Panc1 (cell line): ENCODE measurements around the gene GLTP. TPM values are rescaled to one million over a fixed set of nuclear protein-coding genes. Genes with fewer than 3 reads are reported as not detected.

Experiments used
- ATAC-seq: fragments of 200-7000 bp; cut with Tn5 transposase; 2 replicates; pipeline ENCODE4 v1.9.1; 2020; ENCODE audit warnings: mild to moderate bottlenecking, moderate library complexity
- BruUV-seq: library from RNA; stranded (reverse); fragments of 400-500 nt; replicated peaks from 2 replicates; lab custom pipeline; 2021; lab: Mats Ljungman, UMichigan
- CTCF ChIA-PET: fragments of 300-600 bp; sonication (Branson Sonifier 250); formaldehyde crosslinking; loops from one replicate; lab custom pipeline; 2022; ENCODE audit warnings: antibody characterized with exemption; lab: Charles Lee
- POLR2A ChIA-PET: fragments of 300-600 bp; sonication (Branson Sonifier 250); formaldehyde crosslinking; loops from one replicate; lab custom pipeline; 2022; ENCODE audit warnings: antibody characterized with exemption; lab: Charles Lee
- DNase-seq: peaks from one replicate; pipeline ENCODE4 v3.0.0-alpha.2; 2010; ENCODE audit warnings: low read depth, low spot score
- H3K27ac ChIP-seq: 2 replicates; pipeline ENCODE4 v1.5.1; 2011; ENCODE audit warnings: mild to moderate bottlenecking, low read length, inconsistent platforms
- H3K27me3 ChIP-seq: fragments of 200-500 bp; sonication (Bioruptor generic); 2 replicates; pipeline ENCODE4 v1.6.0; 2014; ENCODE audit warnings: low read length, inconsistent platforms; ENCODE audit not compliant: control insufficient read depth, insufficient read depth
- H3K36me3 ChIP-seq: fragments of 200-500 bp; sonication (Bioruptor generic); 2 replicates; pipeline ENCODE4 v1.5.1; 2014; ENCODE audit warnings: inconsistent platforms, mild to moderate bottlenecking, low read length, moderate library complexity; ENCODE audit not compliant: control insufficient read depth, insufficient read depth
- H3K4me1 ChIP-seq: 2 replicates; pipeline ENCODE4 v1.5.1; 2011; ENCODE audit warnings: inconsistent platforms, mild to moderate bottlenecking, low read length, moderate library complexity; ENCODE audit not compliant: control insufficient read depth, insufficient read depth
- H3K4me3 ChIP-seq, 2 experiments: 2 replicates each; pipeline ENCODE4 v1.5.1; 2011 to 2012; ENCODE audit warnings: low read depth in 2 of 2, low read length in 2 of 2, mild to moderate bottlenecking in 2 of 2, inconsistent platforms in 1 of 2, moderate library complexity in 1 of 2
- H3K9me3 ChIP-seq: fragments of 200-500 bp; sonication (Bioruptor generic); 2 replicates; pipeline ENCODE4 v1.5.1; 2014; ENCODE audit warnings: low read depth, mild to moderate bottlenecking, inconsistent platforms, low read length, moderate library complexity; ENCODE audit not compliant: control insufficient read depth, insufficient read depth
- CTCF ChIP-seq: fragments of 450-650 bp; IDR thresholded peaks from 2 replicates; pipeline ENCODE4 v1.5.1; 2017; ENCODE audit warnings: mild to moderate bottlenecking
- POLR2AphosphoS5 ChIP-seq: IDR thresholded peaks from 2 replicates; pipeline ENCODE4 v1.6.1; 2012; ENCODE audit warnings: mild to moderate bottlenecking, low read depth, low read length, moderate library complexity
- REST ChIP-seq, 2 experiments: IDR thresholded peaks; 2 replicates each; pipeline ENCODE4 v1.6.1; 2011 to 2012; ENCODE audit warnings: low read depth in 2 of 2, control low read depth in 1 of 2, low read length in 1 of 2, mild to moderate bottlenecking in 1 of 2, moderate library complexity in 1 of 2; ENCODE audit not compliant: insufficient read depth in 1 of 2
- SIN3A ChIP-seq: IDR thresholded peaks from 2 replicates; pipeline ENCODE4 v1.6.1; 2012; ENCODE audit warnings: low read depth, mild to moderate bottlenecking, low read length, moderate library complexity, borderline replicate concordance; ENCODE audit not compliant: insufficient read depth
- TCF7L2 ChIP-seq: IDR thresholded peaks from 2 replicates; pipeline ENCODE4 v1.6.1; 2011; ENCODE audit warnings: mild to moderate bottlenecking, low read depth, low read length, inconsistent platforms
- in situ Hi-C: cut with HindIII; loops from 2 replicates; pipeline ENCODE4 v1.10.0; 2016; ENCODE audit warnings: low sequenced_read_pairs, low pct_unique_long_range_greater_than_20kb
- intact Hi-C: fragments of 100-400 bp; cut with micrococcal nuclease; formaldehyde crosslinking; loops from one replicate; pipeline ENCODE4 v1.10.0; 2022; ENCODE audit not compliant: unreplicated experiment
- total RNA-seq: library from RNA; stranded (reverse); gene quantifications from one replicate; pipeline ENCODE4 v1.2.1, GENCODE V29; 2021; ENCODE audit not compliant: unreplicated experiment

Gene GLTP
- total RNA-seq, 1 experiment from 2014 or later: 24.8 TPM

DNA sequence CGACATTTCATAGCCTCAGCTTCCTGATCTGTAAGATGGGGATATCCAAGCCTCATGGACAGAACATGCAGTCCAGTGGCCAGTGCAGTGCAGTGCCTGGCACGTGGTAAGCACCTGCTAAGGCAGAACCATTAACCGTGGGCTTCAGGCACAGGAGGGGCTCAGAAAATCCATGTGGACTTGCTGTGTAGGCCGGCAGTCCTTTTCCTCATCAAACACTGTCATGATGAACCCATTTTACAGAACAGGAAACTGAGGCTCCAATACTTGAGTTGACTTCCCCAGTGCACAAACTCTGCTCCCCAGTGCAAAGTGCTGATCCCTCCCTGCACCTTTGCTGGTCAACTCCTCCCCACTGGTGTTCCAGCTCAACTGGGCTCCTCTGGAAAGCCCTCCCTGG is 65.1 kb downstream of the GLTP start:
- POLR2A ChIA-PET: interaction anchor here (0.6 kb wide), 1 partner anchor 209 kb away, joined by 9 read pairs; no protein-coding TSS in a partner anchor
- ATAC-seq: no peak
- CTCF ChIA-PET: no interaction called here

DNA sequence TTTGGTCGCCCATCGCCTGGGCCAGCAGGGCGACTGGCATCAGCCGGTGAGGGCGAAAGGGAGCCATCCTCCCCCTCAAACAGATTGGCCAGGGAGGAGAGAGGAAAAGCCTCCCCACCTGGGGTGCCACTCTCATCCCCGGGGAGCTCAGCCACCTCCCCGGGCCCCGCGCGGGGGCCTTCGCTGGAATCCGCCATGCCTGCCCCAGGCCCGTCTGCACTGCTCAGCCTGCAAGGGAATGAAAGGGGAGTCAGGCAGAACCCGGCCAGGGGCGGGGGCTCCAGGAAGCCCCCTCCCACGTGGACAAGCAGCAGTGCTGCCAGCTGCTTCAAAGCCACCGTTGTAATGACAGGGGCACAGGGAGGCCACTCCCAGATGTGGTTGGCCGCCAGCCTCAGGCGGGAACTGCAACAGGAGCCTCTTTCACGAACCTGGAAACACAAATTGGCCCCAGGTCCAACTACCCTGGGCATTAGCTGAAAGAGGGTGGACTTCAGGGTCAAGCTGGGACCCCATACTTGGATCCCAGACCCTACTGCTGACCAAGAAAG is 65.7 kb downstream of the GLTP start:
- no TSS peak for BruUV-seq
- ChIA-PET POLR2A (no interaction called here), CTCF (no interaction called here)
- intact Hi-C loops: no loop called here
- no peaks in the 10 kb centered on the region for H3K36me3 ChIP-seq
- no peak for ATAC-seq
- no peaks in the 10 kb centered on the region for H3K27me3 ChIP-seq
- peaks cover 9% of the 10 kb centered on the region for H3K4me1 ChIP-seq
- in situ Hi-C loops: no loop called here
- DNase-seq: no peak
- no peak overlapping the region for H3K27ac ChIP-seq
- no peaks in the 10 kb centered on the region for H3K9me3 ChIP-seq
- no peak overlapping the region for H3K4me3 ChIP-seq
- TF ChIP-seq POLR2AphosphoS5 (no peak), CTCF (no peak), SIN3A (no peak), TCF7L2 (no peak), REST (IDR thresholded peaks at IDR 0.05; ENCODE audit: insufficient read depth in 1 of 2, low read depth in 2 of 2, low read length in 1 of 2) (no peak)

More for the DNA sequence above, 65.1 kb downstream of the GLTP start:
- Histone ChIP-seq H3K36me3 (no peaks in the 10 kb centered on the region), H3K9me3 (no peaks in the 10 kb centered on the region), H3K4me3 (no peak overlapping the region), H3K27me3 (no peaks in the 10 kb centered on the region), H3K4me1 (peaks cover 9% of the 10 kb centered on the region), H3K27ac (no peak overlapping the region)
- DNase-seq: no peak
- BruUV-seq: no TSS peak
- no peak for TF ChIP-seq TCF7L2
- TF ChIP-seq SIN3A: no peak
- TF ChIP-seq CTCF: no peak
- TF ChIP-seq REST (IDR thresholded peaks at IDR 0.05; ENCODE audit: insufficient read depth in 1 of 2, low read depth in 2 of 2, low read length in 1 of 2): no peak
- TF ChIP-seq POLR2AphosphoS5: no peak
- in situ Hi-C loops (no loop called here), intact Hi-C loops (no loop called here)
